HepG2 (cell line): ENCODE data around the gene CCDC183. TPM values are rescaled to one million over a fixed set of nuclear protein-coding genes. Genes with fewer than 3 reads are reported as not detected.
A peak's percentile ranks its signal among the peaks of the same experiment; 100 is the strongest.

Experiments used
- DNMT3B ChIP-seq: conservative IDR thresholded peaks from 2 replicates; pipeline ENCODE4 v1.6.1; 2016; ENCODE audit warnings: missing biosample characterization, control low read depth
- FOSL2 ChIP-seq: sonication (generic); formaldehyde crosslinking; IDR thresholded peaks from 2 replicates; pipeline ENCODE4 v1.4.0; 2020; ENCODE audit warnings: missing genetic modification reagents
- HOMEZ ChIP-seq: IDR thresholded peaks from 2 replicates; pipeline ENCODE4 v1.6.1; 2016; ENCODE audit warnings: low read depth
- JUND ChIP-seq: sonication (generic); formaldehyde crosslinking; IDR thresholded peaks from 2 replicates; pipeline ENCODE4 v1.8.0; 2022; ENCODE audit warnings: mild to moderate bottlenecking, missing genetic modification reagents
- MAFF ChIP-seq: IDR thresholded peaks from 2 replicates; pipeline ENCODE4 v1.6.1; 2011; ENCODE audit warnings: low read depth, low read length, improper control_type of control experiment
- MIXL1 ChIP-seq: IDR thresholded peaks from 2 replicates; pipeline ENCODE4 v1.6.1; 2016
- MNT ChIP-seq: fragments of 450-650 bp; IDR thresholded peaks from 2 replicates; pipeline ENCODE4 v1.6.1; 2016
- MTF2 ChIP-seq: sonication (generic); formaldehyde crosslinking; IDR thresholded peaks from 2 replicates; pipeline ENCODE4 v1.5.0; 2020; ENCODE audit warnings: missing genetic modification reagents, borderline replicate concordance
- RBFOX2 ChIP-seq: fragments of 200-400 bp; formaldehyde crosslinking; IDR thresholded peaks from 2 replicates; pipeline ENCODE4 v1.6.1; 2017; ENCODE audit warnings: low read depth, mild to moderate bottlenecking, low read length
- SP2 ChIP-seq: sonication (generic); formaldehyde crosslinking; IDR thresholded peaks from 2 replicates; pipeline ENCODE4 v1.5.1; 2020; ENCODE audit warnings: mild to moderate bottlenecking, missing genetic modification reagents
- SRY ChIP-seq: sonication (generic); formaldehyde crosslinking; IDR thresholded peaks from 2 replicates; pipeline ENCODE4 v1.8.0; 2022; ENCODE audit warnings: mild to moderate bottlenecking, missing genetic modification reagents
- TGIF2 ChIP-seq: IDR thresholded peaks from 2 replicates; pipeline ENCODE4 v1.6.1; 2016; ENCODE audit warnings: control low read depth, missing compliant biosample characterization
- ZBTB2 ChIP-seq: sonication (generic); formaldehyde crosslinking; IDR thresholded peaks from 2 replicates; pipeline ENCODE4 v1.8.0; 2022; ENCODE audit warnings: low read depth, missing genetic modification reagents
- ZFX ChIP-seq: sonication (generic); formaldehyde crosslinking; IDR thresholded peaks from 2 replicates; pipeline ENCODE4 v1.4.0; 2020; ENCODE audit warnings: mild to moderate bottlenecking, low read depth, missing genetic modification reagents, moderate library complexity
- ZNF788 ChIP-seq: sonication (generic); formaldehyde crosslinking; IDR thresholded peaks from 2 replicates; pipeline ENCODE4 v1.5.0; 2020; ENCODE audit warnings: mild to moderate bottlenecking, missing genetic modification reagents, borderline replicate concordance
- polyA plus RNA-seq, 8 experiments: library from polyadenylated mRNA; depleted of rRNA in 3 of 8; stranded (reverse) in 7 of 8; unstranded in 1 of 8; fragments of >200 nt; fragmentation: Illumina TruSeq in 4 of 8; extraction: Trizol in 4 of 8; gene quantifications; 2 replicates each; pipeline versions ENCODE4 v1.2.1 to v1.2.3, GENCODE V29; 2011 to 2016; ENCODE audit warnings: low read depth in 4 of 8, missing spikeins in 1 of 8, mixed read lengths in 1 of 8; ENCODE audit not compliant: insufficient read depth in 1 of 8
- total RNA-seq, 5 experiments: library from RNA; depleted of rRNA; stranded (reverse); fragments of >200 nt; fragmentation: Illumina TruSeq; extraction: Trizol; gene quantifications; 2 replicates each; pipeline ENCODE4 v1.2.3, GENCODE V29; 2016; ENCODE audit warnings: low read depth in 1 of 5
- TF ChIP-seq, protein P1 (sequence below): IDR thresholded peaks from 2 replicates; pipeline ENCODE4 v1.6.1; 2018; ENCODE audit warnings: missing genetic modification reagents, mild to moderate bottlenecking, missing compliant biosample characterization
- TF ChIP-seq, protein P2 (sequence below): sonication (generic); formaldehyde crosslinking; IDR thresholded peaks from 2 replicates; pipeline ENCODE4 v1.4.0; 2020; ENCODE audit warnings: missing genetic modification reagents, mild to moderate bottlenecking, borderline replicate concordance
- TF ChIP-seq, protein P3 (sequence below): sonication (generic); formaldehyde crosslinking; IDR thresholded peaks from 2 replicates; pipeline ENCODE4 v1.5.0; 2020; ENCODE audit warnings: missing genetic modification reagents

CCDC183 gene
- total and polyA plus RNA-seq, 2 of the 13 experiments (the other 11 are each of a cell fraction or from before 2014, with no cell fraction given): 5.0 to 66.4 TPM

DNA sequence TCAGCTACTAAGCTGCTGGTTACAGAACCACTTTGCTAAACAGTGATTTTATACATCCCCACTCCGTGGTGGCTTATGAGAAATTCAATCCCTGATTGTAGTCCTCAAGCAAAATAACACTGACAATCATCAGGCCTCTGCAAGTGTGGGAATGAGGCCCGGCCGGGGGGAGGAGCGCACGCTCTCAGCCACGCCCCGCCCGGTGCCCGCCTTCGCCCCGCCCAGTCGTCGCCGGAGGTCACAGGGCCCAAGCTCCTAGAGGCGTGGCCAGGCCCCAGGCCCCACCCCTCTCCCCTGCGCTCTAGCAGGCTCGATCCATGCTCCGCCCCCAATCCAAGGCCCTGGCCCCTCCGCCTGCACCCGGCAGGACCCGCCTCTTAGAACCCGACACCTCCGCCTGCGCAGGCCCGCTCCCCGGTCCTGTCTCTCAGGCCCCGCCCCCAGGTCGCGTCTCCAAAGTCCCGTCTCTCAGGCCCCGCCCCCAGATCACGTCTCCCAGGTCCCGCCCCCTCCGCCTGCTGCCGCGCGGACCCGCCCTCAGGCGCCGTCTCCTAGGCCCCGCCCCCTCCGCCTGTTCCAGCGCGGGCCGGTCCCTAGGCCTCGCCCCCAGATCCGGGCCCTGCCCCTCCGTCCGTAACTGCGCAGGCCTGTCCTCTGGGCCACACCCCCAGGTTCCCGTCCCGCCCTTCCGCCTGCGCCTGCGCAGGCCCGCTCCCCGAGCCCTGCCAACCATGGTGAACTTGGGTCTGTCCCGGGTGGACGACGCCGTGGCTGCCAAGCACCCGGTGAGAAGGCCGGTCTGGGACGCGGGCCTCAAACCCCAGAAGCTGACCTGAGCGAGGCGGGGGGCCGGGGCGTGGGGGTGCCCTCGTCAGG is 5.3 kb upstream of the CCDC183 start, which contains the start of gene TMEM141 (continued):
- TF ChIP-seq, protein P1, sequence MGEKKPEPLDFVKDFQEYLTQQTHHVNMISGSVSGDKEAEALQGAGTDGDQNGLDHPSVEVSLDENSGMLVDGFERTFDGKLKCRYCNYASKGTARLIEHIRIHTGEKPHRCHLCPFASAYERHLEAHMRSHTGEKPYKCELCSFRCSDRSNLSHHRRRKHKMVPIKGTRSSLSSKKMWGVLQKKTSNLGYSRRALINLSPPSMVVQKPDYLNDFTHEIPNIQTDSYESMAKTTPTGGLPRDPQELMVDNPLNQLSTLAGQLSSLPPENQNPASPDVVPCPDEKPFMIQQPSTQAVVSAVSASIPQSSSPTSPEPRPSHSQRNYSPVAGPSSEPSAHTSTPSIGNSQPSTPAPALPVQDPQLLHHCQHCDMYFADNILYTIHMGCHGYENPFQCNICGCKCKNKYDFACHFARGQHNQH (CRISPR knock-in tag): peak; percentile 30; the same call in 1 of the 2 replicates
- TF ChIP-seq, protein P2, sequence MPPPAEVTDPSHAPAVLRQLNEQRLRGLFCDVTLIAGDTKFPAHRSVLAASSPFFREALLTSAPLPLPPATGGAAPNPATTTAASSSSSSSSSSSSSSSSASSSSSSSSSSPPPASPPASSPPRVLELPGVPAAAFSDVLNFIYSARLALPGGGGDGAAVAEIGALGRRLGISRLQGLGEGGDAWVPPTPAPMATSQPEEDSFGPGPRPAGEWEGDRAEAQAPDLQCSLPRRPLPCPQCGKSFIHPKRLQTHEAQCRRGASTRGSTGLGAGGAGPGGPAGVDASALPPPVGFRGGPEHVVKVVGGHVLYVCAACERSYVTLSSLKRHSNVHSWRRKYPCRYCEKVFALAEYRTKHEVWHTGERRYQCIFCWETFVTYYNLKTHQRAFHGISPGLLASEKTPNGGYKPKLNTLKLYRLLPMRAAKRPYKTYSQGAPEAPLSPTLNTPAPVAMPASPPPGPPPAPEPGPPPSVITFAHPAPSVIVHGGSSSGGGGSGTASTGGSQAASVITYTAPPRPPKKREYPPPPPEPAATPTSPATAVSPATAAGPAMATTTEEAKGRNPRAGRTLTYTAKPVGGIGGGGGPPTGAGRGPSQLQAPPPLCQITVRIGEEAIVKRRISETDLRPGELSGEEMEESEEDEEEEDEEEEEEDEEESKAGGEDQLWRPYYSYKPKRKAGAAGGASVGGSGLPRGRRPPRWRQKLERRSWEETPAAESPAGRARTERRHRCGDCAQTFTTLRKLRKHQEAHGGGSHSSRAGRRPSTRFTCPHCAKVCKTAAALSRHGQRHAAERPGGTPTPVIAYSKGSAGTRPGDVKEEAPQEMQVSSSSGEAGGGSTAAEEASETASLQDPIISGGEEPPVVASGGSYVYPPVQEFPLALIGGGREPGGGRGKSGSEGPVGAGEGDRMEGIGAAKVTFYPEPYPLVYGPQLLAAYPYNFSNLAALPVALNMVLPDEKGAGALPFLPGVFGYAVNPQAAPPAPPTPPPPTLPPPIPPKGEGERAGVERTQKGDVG (CRISPR knock-in tag): no peak
- TF ChIP-seq FOSL2 (CRISPR knock-in tag) (peak; percentile 0; the same call in 1 of the 2 replicates), SRY (CRISPR knock-in tag) (no peak; the same call in none of the 2 replicates), RBFOX2 (peak; percentile 97), MIXL1 (peak; percentile 60; the same call in 1 of the 2 replicates), HOMEZ (CRISPR knock-in tag) (no peak), ZBTB2 (0 out of 2 replicates have a peak, but pooled peaks have one; percentile 27), SP2 (CRISPR knock-in tag) (peak; percentile 49), JUND (CRISPR knock-in tag) (no peak), TGIF2 (CRISPR knock-in tag) (peak; percentile 31; the same call in 1 of the 2 replicates), MNT (peak; percentile 39), ZNF788 (CRISPR knock-in tag) (no peak), ZFX (CRISPR knock-in tag) (peak; percentile 67; the same call in 1 of the 2 replicates), MTF2 (CRISPR knock-in tag) (no peak), DNMT3B (CRISPR knock-in tag) (no peak), MAFF (no peak)
- TF ChIP-seq, protein P3, sequence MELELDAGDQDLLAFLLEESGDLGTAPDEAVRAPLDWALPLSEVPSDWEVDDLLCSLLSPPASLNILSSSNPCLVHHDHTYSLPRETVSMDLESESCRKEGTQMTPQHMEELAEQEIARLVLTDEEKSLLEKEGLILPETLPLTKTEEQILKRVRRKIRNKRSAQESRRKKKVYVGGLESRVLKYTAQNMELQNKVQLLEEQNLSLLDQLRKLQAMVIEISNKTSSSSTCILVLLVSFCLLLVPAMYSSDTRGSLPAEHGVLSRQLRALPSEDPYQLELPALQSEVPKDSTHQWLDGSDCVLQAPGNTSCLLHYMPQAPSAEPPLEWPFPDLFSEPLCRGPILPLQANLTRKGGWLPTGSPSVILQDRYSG (CRISPR knock-in tag): no peak
